Psoas muscle (tissue), 8 donors: ENCODE results near the gene GPC1. TPM values are rescaled to one million over a fixed set of nuclear protein-coding genes. Genes with fewer than 3 reads are reported as not detected.
A peak's percentile ranks its signal among the peaks of the same experiment; 100 is the strongest.

Source experiments
- ATAC-seq, 4 donors: fragments of 200-7000 bp; cut with Tn5 transposase; one replicate each; pipeline ENCODE4 v1.9.1; 2020; ENCODE audit warnings: moderate library complexity in 3 of 4, mild to moderate bottlenecking in 2 of 4
- DNase-seq, 2 donors: peaks; one replicate each; pipeline ENCODE4 v3.0.0-alpha.2; 2020
- H3K27ac ChIP-seq: fragments of 200-600 bp; one replicate; pipeline ENCODE4 v1.8.0; 2022
- H3K27me3 ChIP-seq, 3 donors: fragments of 200-600 bp in 1 of 3; one replicate each; pipeline versions ENCODE4 v1.6.1 to v1.8.0; 2013 to 2022; ENCODE audit warnings: low read length in 2 of 3, mild to moderate bottlenecking in 2 of 3, moderate library complexity in 1 of 3; ENCODE audit not compliant: insufficient read depth in 3 of 3
- H3K36me3 ChIP-seq, 2 donors: fragments of 200-600 bp in 1 of 2; one replicate each; pipeline versions ENCODE4 v1.6.1 to v1.8.0; 2013 to 2022; ENCODE audit warnings: low read depth in 1 of 2, mild to moderate bottlenecking in 1 of 2, moderate library complexity in 1 of 2; ENCODE audit not compliant: insufficient read depth in 1 of 2
- H3K4me1 ChIP-seq: fragments of 200-600 bp; one replicate; pipeline ENCODE4 v1.8.0; 2022
- H3K4me3 ChIP-seq: fragments of 200-600 bp; one replicate; pipeline ENCODE4 v1.8.0; 2022; ENCODE audit warnings: mild to moderate bottlenecking
- H3K9me3 ChIP-seq: fragments of 200-600 bp; one replicate; pipeline ENCODE4 v1.8.0; 2022
- CTCF ChIP-seq: fragments of 200-600 bp; IDR thresholded peaks from one replicate; pipeline ENCODE4 v1.8.0; 2022; ENCODE audit warnings: antibody characterized with exemption
- WGBS, 3 donors: extraction: QIAGEN DNeasy Blood & Tissue Kit; methylation state at CpG; one replicate each; pipeline versions ENCODE4 v1.1.6 to v1.1.7; 2013; 5-methylcytosine and 5-hydroxymethylcytosine counted together
- intact Hi-C, 2 donors: fragments of 100-400 bp; cut with DNase I; formaldehyde crosslinking; loops; one replicate each; pipeline versions ENCODE4 v1.11.0 to v1.14.2; 2022
- polyA plus RNA-seq, 3 donors: library from polyadenylated mRNA; stranded (reverse); fragments of 200-250 nt; gene quantifications; one replicate each; pipeline ENCODE4 v1.2.3, GENCODE V29; 2013
- total RNA-seq, 4 donors: library from RNA; stranded (reverse); fragmentation: NEBNext Ultra II Directional in 2 of 4; extraction: Animal tissue kit (Norgen Biotek cat#: 25700) in 2 of 4; gene quantifications; one replicate each; pipeline versions ENCODE4 v1.2.1 to v1.2.4, GENCODE V29; 2021 to 2023
- donor health status: healthy with polysubstance abuse.
- donor health status: DM: no; HTN: no; CAD: no; lungs with moderate emphysema.
- donor health status: Bipolar disorder and iron deficiency.
- donor health status: healthy.
- donor health status: DM: yes; HTN: yes; CAD: no.
- donor health status: DM: no; HTN: no; CAD: no.
- donor health status: DM: no; HTN: no; CAD: no.
- donor health status: DM: yes; HTN: yes; CAD: no.

GPC1 gene
- total and polyA plus RNA-seq, 7 donors = 85.4 to 180 (median 116) TPM

GRCh38 chr2:240466579-240467148 is 31.2 kb downstream of the GPC1 start:
- Histone ChIP-seq H3K27me3 (no peaks in the 10 kb centered on the region), H3K27ac (no peak overlapping the region), H3K36me3 (peaks cover 0 to 43% of the 10 kb centered on the region in 2 donors), H3K4me3 (no peak overlapping the region), H3K4me1 (no peaks in the 10 kb centered on the region), H3K9me3 (no peaks in the 10 kb centered on the region)
- WGBS, 3 donors = 80 to 89% (median 82%) methylated on average over 18 to 19 of the region's 19 CpGs
- TF ChIP-seq CTCF = no peak
- intact Hi-C loops = no loop called here
- ATAC-seq (no peak), DNase-seq (peak in 1 of 2 donors; percentile 49)

- Histone ChIP-seq H3K4me3 (no peak overlapping the region), H3K27me3 (no peaks in the 10 kb centered on the region), H3K4me1 (no peaks in the 10 kb centered on the region), H3K9me3 (no peaks in the 10 kb centered on the region), H3K27ac (no peak overlapping the region), H3K36me3 (peaks cover 0 to 39% of the 10 kb centered on the region in 2 donors)
- DNase-seq = peak in 1 of 2 donors; percentile 46
- ATAC-seq = no peak
- 74 to 79% (median 75%) methylated on average over 11 to 12 of the region's 12 CpGs for WGBS, 3 donors
- intact Hi-C loops = no loop called here
- no peak for TF ChIP-seq CTCF
Measured at GRCh38 chr2:240467149-240467642, 31.7 kb downstream of the GPC1 start.

GRCh38 chr2:240467659-240468302 is 32.3 kb downstream of the GPC1 start:
- peaks cover 0 to 33% of the 10 kb centered on the region in 2 donors for H3K36me3 ChIP-seq
- H3K9me3 ChIP-seq = no peaks in the 10 kb centered on the region
- ATAC-seq (peak in 2 of 4 donors; percentile 4 to 16), DNase-seq (peak; percentile 39 to 48)
- H3K27ac ChIP-seq = no peak overlapping the region
- WGBS, 3 donors = 79 to 85% (median 81%) methylated on average over 20 to 22 of the region's 22 CpGs
- intact Hi-C loops = no loop called here
- H3K4me1 ChIP-seq = no peaks in the 10 kb centered on the region
- H3K4me3 ChIP-seq = no peak overlapping the region
- no peaks in the 10 kb centered on the region for H3K27me3 ChIP-seq
- TF ChIP-seq CTCF = no peak

GRCh38 chr2:240468303-240469238 is 33.1 kb downstream of the GPC1 start:
- 50 to 64% (median 58%) methylated on average over 17 to 20 of the region's 20 CpGs for WGBS, 3 donors
- ATAC-seq = peak in 3 of 4 donors; percentile 12 to 32 (median 30)
- Histone ChIP-seq H3K27me3 (no peaks in the 10 kb centered on the region), H3K36me3 (peaks cover 0 to 25% of the 10 kb centered on the region in 2 donors), H3K4me3 (no peak overlapping the region), H3K9me3 (peaks cover 3% of the 10 kb centered on the region), H3K27ac (no peak overlapping the region), H3K4me1 (no peaks in the 10 kb centered on the region)
- DNase-seq = peak; percentile 19 to 57
- intact Hi-C loops = no loop called here
- no peak for TF ChIP-seq CTCF
